VCaP (cell line): Measurements from ENCODE around the gene HRH4.

Experiments
- H3K27ac ChIP-seq: fragments of 450-650 bp; 2 replicates; pipeline ENCODE4 v1.5.1; 2017
- TF ChIP-seq, protein P1 (sequence below): fragments of 450-650 bp; conservative IDR thresholded peaks from 2 replicates; pipeline ENCODE4 v1.5.1; 2017; ENCODE audit warnings: mild to moderate bottlenecking, moderate library complexity

HRH4 gene

DNA sequence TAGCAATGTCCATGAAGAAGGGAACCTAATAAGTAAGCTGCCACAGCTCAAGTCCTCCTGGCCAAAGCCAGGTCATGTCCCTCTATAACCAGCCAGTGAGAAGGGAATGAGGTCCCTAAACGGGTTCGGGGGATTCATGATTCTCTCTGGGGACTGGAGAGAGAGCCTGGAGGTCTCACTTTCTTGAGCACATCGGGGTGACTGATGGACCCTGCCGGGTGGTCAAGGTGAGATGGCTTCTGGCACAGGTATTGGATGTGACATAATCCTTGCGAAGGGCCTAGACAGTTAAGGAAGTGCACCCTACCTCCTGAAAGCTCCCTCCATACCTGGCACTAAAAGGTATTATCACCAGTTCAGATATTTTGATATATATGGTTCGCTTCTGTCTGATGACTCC lies 45.7 kb downstream of the HRH4 start:
- TF ChIP-seq, protein P1, sequence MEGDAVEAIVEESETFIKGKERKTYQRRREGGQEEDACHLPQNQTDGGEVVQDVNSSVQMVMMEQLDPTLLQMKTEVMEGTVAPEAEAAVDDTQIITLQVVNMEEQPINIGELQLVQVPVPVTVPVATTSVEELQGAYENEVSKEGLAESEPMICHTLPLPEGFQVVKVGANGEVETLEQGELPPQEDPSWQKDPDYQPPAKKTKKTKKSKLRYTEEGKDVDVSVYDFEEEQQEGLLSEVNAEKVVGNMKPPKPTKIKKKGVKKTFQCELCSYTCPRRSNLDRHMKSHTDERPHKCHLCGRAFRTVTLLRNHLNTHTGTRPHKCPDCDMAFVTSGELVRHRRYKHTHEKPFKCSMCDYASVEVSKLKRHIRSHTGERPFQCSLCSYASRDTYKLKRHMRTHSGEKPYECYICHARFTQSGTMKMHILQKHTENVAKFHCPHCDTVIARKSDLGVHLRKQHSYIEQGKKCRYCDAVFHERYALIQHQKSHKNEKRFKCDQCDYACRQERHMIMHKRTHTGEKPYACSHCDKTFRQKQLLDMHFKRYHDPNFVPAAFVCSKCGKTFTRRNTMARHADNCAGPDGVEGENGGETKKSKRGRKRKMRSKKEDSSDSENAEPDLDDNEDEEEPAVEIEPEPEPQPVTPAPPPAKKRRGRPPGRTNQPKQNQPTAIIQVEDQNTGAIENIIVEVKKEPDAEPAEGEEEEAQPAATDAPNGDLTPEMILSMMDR, result no peak
- no peak overlapping the region for H3K27ac ChIP-seq

DNA sequence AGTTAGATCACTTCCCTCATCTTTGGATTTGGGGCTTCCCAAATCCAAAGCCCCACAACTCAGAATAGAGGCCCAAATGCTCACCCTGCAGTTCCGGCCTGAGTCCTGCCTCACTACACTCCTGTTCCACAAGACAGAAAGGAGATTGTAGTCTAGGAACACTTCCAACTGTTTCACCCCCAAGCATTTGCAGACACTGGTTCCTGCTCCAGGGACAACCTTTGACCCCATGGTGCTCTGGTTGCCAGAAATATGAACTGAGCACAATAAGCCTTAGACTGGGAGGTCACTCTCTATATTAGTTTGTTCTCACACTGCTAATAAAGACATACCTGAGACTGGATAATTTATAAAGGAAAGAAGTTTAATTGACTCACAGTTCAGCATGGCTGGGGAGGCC lies 49.0 kb downstream of the HRH4 start:
- H3K27ac ChIP-seq, result no peak overlapping the region
- TF ChIP-seq, protein P1, result no peak

DNA sequence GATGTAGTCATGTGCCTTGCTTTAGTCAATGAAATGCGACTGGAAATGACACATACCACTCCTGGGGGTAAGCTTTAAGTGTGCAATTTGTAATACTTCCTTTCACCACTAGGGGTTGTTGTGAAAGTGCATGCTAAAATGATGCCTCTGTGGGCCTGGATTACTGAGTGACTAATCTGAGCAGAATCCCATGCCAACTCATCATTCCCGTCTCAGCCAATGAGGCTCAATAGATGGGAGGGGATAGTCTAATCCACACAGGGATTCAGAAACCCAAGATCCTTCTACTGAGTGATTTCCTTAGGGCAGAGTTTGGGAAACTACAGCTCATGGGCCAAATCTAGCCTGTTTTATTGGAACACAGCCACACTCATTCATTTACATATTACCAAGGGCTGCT lies 54.0 kb downstream of the HRH4 start:
- H3K27ac ChIP-seq, result no peak overlapping the region
- TF ChIP-seq, protein P1, result peak; percentile 44

DNA sequence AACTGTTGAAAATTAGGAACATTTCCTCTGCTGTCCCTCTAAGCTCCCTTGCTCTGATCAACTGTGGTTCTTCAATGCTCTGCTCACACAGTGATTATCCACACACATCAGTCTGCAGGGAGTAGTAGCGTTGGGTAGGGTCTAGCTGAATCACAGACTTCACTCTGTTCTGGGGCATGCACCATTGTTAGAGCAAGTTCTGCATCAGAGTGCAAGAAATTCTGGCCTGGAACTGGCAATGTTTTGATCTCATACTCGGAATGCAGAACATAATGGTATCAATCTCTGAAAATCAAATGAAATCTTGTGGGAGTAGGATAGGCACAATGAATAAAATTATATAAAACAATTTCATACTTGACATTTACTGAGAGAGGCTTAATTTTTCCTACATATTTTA lies 55.3 kb downstream of the HRH4 start:
- TF ChIP-seq, protein P1, result no peak
- no peak overlapping the region for H3K27ac ChIP-seq

DNA sequence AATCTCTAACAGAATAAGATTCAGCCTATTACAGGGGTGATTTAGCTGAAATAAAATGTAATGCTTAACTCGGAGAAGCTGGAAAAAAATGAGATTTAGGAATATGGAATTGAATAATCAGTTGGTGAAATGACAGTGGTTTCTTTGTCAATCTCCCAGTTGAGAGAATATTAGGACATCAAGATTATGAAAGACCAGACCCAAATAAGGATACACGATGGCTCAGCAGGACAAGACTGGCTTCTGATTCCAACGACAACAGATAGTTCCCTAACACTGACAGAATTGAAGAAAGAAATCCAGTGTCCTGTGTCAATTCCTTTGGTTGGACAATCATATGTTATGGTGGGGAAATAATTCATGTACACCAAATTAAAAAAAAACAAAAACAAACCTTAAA lies 55.8 kb downstream of the HRH4 start:
- TF ChIP-seq, protein P1, result no peak
- no peak overlapping the region for H3K27ac ChIP-seq

DNA sequence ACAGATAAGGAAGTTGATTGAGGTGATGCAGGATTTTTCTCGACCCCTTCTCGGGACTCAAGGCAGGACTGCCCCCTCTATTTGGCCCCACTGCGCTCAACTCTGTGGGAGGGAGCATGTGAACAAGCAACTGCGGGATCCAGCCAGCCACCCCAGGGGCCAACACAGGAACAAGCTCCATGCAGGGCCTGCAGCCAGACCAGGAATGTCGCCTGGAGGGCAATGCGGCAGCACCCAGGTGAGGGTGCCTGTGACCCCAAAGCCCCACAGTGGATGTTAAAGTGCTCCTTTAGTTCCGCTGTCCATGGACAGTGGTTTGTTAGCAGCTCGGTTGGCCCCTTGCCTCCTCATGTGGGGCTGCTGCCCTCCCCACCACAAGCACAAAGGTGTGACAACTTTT lies 57.1 kb downstream of the HRH4 start:
- no peak overlapping the region for H3K27ac ChIP-seq
- TF ChIP-seq, protein P1, result no peak

DNA sequence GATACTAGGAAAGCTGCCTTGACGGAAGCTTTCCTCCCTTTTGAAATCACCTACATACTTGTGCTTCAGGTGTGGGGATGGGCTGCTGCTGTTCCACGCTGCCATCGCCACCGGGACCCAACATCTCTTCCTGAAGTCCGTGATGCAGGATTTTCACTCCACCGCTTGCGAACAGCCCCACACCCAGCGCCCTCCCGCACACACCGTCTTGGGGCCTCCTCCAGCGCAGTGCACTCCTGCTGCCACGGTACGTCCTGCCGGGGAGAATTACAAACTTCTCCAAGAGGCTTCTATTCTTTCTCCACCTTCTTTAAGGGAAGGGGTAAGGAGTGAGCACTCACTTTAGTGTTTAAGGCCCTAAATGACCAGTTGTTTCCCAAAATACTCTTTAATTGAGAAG lies 58.2 kb downstream of the HRH4 start:
- TF ChIP-seq, protein P1, result no peak
- H3K27ac ChIP-seq, result no peak overlapping the region
